T-helper 1 cell treated with Interleukin-12 subunit alpha and Interleukin-12 subunit beta and Interleukin-4 antibody, amounts not matched to agents 30 μg/mL and 1 μg/mL, for 36 hours (primary cell): Measurements from ENCODE around the gene RASGRF1.

Experiments
- H3K27ac Mint-ChIP-seq: one replicate; pipeline ENCODE4 v1.8.0; 2021; ENCODE audit warnings: mild to moderate bottlenecking, mixed read lengths
- H3K27me3 Mint-ChIP-seq: one replicate; pipeline ENCODE4 v1.8.0; 2021; ENCODE audit warnings: low read depth, mixed read lengths
- H3K36me3 Mint-ChIP-seq: one replicate; pipeline ENCODE4 v1.8.0; 2021; ENCODE audit warnings: low read depth, mixed read lengths
- H3K4me1 Mint-ChIP-seq: one replicate; pipeline ENCODE4 v1.8.0; 2021; ENCODE audit warnings: low read depth, mixed read lengths
- H3K4me3 Mint-ChIP-seq: one replicate; pipeline ENCODE4 v1.8.0; 2021; ENCODE audit warnings: mild to moderate bottlenecking, moderate library complexity, mixed read lengths
- H3K9me3 Mint-ChIP-seq: one replicate; pipeline ENCODE4 v1.8.0; 2021; ENCODE audit warnings: mixed read lengths

RASGRF1 gene

DNA sequence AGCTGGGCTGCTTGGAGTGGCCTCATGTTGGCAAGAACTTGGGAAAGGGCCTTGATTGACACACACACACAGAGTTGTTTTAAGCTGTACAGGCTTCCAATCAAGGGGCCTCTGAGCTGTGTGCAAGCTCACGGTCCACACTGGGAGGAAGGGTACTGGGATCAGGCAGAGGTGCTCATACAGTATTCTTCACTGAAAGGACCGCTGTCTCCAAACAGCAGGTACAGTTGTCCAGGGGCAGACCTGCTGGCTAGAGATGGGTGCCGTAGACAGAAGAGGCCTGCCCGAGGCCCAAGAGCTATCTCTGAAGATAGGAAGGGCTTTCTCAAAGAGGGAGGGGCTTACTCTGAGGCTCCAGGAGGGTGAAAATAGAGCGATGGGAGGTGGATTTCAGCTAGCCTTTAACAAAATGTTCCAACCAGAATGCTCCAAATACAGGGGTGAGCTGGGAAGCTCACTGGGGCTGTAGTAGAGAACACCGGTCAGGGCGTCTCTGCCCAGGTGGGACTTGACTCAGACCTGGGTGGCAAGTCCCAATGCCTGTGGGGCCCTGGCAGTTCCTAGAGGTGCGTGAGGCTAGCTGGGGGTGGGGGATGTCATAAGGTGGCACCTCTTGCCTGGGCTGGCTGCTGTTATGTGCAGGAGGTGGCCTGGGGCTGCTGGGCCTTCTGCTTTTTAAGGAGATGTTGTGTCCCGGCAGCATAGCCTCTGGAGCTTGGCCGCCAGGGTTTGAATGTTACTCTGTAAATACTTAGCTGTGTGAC, 42.7 kb downstream of the RASGRF1 start:
- Mint-ChIP-seq H3K4me3 (no peak overlapping the region), H3K9me3 (peaks cover 5% of the 10 kb centered on the region), H3K27me3 (peaks cover 8% of the 10 kb centered on the region), H3K27ac (no peak overlapping the region), H3K36me3 (no peaks in the 10 kb centered on the region), H3K4me1 (no peaks in the 10 kb centered on the region)

DNA sequence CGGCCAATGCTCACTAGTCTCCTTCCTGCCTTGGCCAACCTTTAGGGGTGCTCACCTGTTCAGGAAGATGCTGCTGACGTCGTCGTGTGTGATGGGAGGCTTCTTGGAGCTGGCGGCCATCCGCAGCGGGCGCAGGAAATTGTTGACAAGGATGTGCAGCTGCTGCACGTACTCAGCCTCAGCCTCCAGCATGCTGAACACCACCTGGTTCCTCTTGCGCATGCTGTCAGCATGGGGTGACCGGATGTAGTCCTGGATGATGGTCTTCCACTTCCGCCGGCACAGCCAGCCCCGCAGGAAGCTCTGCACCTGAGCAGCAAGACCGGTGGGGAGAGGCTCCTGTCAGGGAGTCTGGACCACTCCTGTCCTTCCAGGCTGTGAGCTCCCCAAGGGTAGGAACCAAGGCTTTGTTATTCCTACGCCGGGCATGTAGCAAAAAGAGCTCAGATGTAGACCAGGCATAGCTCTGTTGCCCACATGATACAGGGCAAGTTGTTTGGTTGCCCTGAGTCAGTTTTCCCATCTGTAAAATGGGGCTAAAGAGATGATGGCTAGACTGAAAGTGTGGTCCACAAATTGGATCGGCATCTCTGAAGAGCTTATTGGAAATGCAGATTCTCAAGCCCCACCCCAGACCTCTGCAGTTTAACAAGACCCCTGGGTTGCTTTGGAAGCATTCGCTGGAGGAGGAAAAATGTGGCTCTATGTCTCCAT, 43.7 kb downstream of the RASGRF1 start:
- H3K4me3 Mint-ChIP-seq: no peak overlapping the region
- peaks cover 5% of the 10 kb centered on the region for H3K9me3 Mint-ChIP-seq
- H3K27me3 Mint-ChIP-seq: peaks cover 4% of the 10 kb centered on the region
- no peaks in the 10 kb centered on the region for H3K36me3 Mint-ChIP-seq
- no peak overlapping the region for H3K27ac Mint-ChIP-seq
- H3K4me1 Mint-ChIP-seq: no peaks in the 10 kb centered on the region

GRCh38 chr15:79045041-79045440, 45.5 kb downstream of the RASGRF1 start:
- H3K9me3 Mint-ChIP-seq: peaks cover 5% of the 10 kb centered on the region
- H3K4me1 Mint-ChIP-seq: no peaks in the 10 kb centered on the region
- no peak overlapping the region for H3K27ac Mint-ChIP-seq
- no peak overlapping the region for H3K4me3 Mint-ChIP-seq
- peaks cover 9% of the 10 kb centered on the region for H3K27me3 Mint-ChIP-seq
- H3K36me3 Mint-ChIP-seq: no peaks in the 10 kb centered on the region

DNA sequence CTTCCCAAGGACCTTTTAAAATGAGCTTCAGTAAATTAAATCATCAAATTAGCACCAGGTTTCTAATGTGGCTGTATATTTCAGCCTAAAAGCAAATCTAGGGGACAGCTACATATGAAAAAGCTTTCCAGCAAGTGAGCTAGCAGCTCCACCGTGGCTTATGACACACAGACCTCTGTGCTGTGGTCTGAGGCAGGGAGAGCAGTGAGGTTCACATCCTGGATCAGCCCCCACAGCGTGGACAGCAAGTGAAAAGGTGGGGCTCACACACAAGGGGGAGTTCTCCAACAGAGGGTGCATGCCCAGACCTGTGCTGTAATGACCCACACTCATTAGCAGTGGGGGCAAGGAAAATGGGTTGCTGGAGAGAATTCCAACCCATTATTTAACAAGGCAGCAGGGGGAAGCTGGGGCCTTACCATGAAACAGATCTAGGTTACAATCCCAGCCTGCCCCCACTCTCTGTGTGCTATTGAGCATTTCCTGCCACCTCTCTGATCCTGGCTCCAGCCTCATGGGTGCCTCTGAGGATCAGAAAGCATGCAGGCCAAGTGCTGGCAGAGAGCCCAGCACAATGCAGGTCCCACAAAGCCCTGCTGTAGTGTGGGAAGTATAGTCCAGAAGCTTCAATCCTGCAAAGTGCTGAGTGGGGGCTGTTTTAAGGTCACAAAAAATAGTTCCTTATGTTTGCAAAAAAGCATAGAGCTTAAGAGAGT, 48.2 kb downstream of the RASGRF1 start:
- Mint-ChIP-seq H3K9me3 (peaks cover 5% of the 10 kb centered on the region), H3K4me3 (no peak overlapping the region), H3K36me3 (no peaks in the 10 kb centered on the region), H3K4me1 (no peaks in the 10 kb centered on the region), H3K27ac (no peak overlapping the region), H3K27me3 (peaks cover 9% of the 10 kb centered on the region)

DNA sequence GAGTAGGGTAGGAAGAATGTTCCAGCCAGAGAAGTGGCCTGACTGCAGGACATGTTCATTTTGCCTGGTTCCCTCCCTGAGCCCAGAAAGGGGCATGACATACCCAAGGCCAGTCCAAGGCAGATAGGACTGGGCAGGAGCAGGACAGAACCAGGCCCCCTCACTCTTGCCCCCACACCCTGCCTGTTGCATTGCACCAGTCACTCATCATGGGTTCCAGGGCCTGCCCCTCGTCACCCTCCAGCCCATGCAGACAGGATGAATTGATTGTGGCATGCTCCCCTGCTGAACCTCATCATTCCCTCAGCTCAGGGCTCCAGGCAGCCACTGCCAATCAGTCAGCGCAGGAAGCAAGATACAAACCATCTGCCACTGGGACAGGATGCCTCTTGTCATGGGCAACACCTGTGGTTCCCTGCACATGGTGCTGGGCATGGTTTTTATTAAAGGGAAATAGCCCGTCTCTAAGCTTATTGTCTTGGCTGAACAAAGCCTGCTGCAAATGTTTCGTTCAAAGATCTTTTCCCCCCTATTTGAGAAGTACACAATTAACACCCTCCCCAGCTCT, 48.9 kb downstream of the RASGRF1 start:
- Mint-ChIP-seq H3K27ac (no peak overlapping the region), H3K4me1 (no peaks in the 10 kb centered on the region), H3K36me3 (no peaks in the 10 kb centered on the region), H3K27me3 (peaks cover 12% of the 10 kb centered on the region), H3K9me3 (peaks cover 5% of the 10 kb centered on the region), H3K4me3 (no peak overlapping the region)

GRCh38 chr15:79037848-79038247, 52.7 kb downstream of the RASGRF1 start:
- no peak overlapping the region for H3K4me3 Mint-ChIP-seq
- no peaks in the 10 kb centered on the region for H3K4me1 Mint-ChIP-seq
- H3K27ac Mint-ChIP-seq: no peak overlapping the region
- no peaks in the 10 kb centered on the region for H3K9me3 Mint-ChIP-seq
- peaks cover 31% of the 10 kb centered on the region for H3K27me3 Mint-ChIP-seq
- no peaks in the 10 kb centered on the region for H3K36me3 Mint-ChIP-seq

- Mint-ChIP-seq H3K4me1 (no peaks in the 10 kb centered on the region), H3K4me3 (no peak overlapping the region), H3K27ac (no peak overlapping the region), H3K27me3 (peaks cover 31% of the 10 kb centered on the region), H3K9me3 (no peaks in the 10 kb centered on the region), H3K36me3 (no peaks in the 10 kb centered on the region)
Observed at GRCh38 chr15:79036323-79036722, 54.3 kb downstream of the RASGRF1 start.

DNA sequence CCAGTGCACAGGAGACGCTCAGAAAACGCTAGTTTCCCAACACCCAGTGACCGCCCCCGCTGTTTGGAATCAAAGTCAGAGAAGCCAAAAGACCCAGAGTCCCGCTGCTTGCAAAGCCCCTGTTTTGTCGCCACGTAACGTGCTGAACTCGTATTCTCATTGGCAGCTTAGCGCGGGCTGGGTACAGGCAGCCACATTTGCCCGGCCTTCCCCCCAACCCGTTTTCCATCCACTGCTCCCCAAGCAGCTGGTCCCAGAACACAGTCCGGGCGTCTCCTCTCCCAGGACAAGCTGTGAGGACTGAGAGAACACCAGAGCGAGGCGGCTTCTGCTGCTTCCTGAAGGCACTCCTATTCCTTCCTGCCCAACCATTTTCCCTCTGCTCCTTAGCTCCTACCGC, 54.8 kb downstream of the RASGRF1 start:
- H3K27ac Mint-ChIP-seq: no peak overlapping the region
- no peaks in the 10 kb centered on the region for H3K4me1 Mint-ChIP-seq
- no peaks in the 10 kb centered on the region for H3K9me3 Mint-ChIP-seq
- no peak overlapping the region for H3K4me3 Mint-ChIP-seq
- peaks cover 31% of the 10 kb centered on the region for H3K27me3 Mint-ChIP-seq
- H3K36me3 Mint-ChIP-seq: no peaks in the 10 kb centered on the region

- Mint-ChIP-seq H3K4me3 (no peak overlapping the region), H3K36me3 (no peaks in the 10 kb centered on the region), H3K27me3 (peaks cover 27% of the 10 kb centered on the region), H3K9me3 (no peaks in the 10 kb centered on the region), H3K27ac (no peak overlapping the region), H3K4me1 (no peaks in the 10 kb centered on the region)
Observed at GRCh38 chr15:79035111-79035601, 55.4 kb downstream of the RASGRF1 start.

- no peak overlapping the region for H3K27ac Mint-ChIP-seq
- H3K36me3 Mint-ChIP-seq: no peaks in the 10 kb centered on the region
- H3K4me1 Mint-ChIP-seq: no peaks in the 10 kb centered on the region
Observed at GRCh38 chr15:79034284-79034683, 56.3 kb downstream of the RASGRF1 start.

GRCh38 chr15:79032656-79033055, 57.9 kb downstream of the RASGRF1 start:
- Mint-ChIP-seq H3K27ac (no peak overlapping the region), H3K9me3 (no peaks in the 10 kb centered on the region), H3K4me3 (no peak overlapping the region), H3K36me3 (no peaks in the 10 kb centered on the region), H3K4me1 (no peaks in the 10 kb centered on the region), H3K27me3 (peaks cover 26% of the 10 kb centered on the region)

More at GRCh38 chr15:79034284-79034683, 56.3 kb downstream of the RASGRF1 start:
- Mint-ChIP-seq H3K4me3 (no peak overlapping the region), H3K9me3 (no peaks in the 10 kb centered on the region), H3K27me3 (peaks cover 26% of the 10 kb centered on the region)

DNA sequence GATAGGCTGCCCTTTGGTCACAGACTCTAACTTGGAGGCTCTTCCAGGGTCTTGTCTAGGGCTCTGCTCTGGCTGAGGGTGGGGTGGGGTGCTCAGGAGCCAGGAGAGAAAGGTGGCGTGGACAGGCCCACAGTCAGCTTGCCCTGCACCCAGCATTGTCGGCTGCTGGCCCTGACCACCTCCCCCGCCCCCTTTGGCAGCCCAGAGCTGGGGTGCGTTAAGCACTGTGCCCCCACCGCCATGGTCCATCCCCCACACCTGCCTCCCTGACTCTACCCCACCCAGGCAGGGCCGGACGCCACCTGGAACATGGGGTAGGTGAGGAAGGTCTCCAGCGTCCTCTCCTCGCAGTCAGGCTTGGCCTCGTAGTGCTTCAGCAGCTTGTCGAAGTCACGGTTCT, 58.8 kb downstream of the RASGRF1 start:
- H3K9me3 Mint-ChIP-seq: no peaks in the 10 kb centered on the region
- peaks cover 23% of the 10 kb centered on the region for H3K27me3 Mint-ChIP-seq
- no peak overlapping the region for H3K4me3 Mint-ChIP-seq
- H3K27ac Mint-ChIP-seq: no peak overlapping the region
- no peaks in the 10 kb centered on the region for H3K36me3 Mint-ChIP-seq
- no peaks in the 10 kb centered on the region for H3K4me1 Mint-ChIP-seq

- H3K4me1 Mint-ChIP-seq: no peaks in the 10 kb centered on the region
- no peaks in the 10 kb centered on the region for H3K9me3 Mint-ChIP-seq
- no peaks in the 10 kb centered on the region for H3K36me3 Mint-ChIP-seq
- peaks cover 17% of the 10 kb centered on the region for H3K27me3 Mint-ChIP-seq
- no peak overlapping the region for H3K27ac Mint-ChIP-seq
- H3K4me3 Mint-ChIP-seq: no peak overlapping the region
Observed at GRCh38 chr15:79031201-79031600, 59.4 kb downstream of the RASGRF1 start.

DNA sequence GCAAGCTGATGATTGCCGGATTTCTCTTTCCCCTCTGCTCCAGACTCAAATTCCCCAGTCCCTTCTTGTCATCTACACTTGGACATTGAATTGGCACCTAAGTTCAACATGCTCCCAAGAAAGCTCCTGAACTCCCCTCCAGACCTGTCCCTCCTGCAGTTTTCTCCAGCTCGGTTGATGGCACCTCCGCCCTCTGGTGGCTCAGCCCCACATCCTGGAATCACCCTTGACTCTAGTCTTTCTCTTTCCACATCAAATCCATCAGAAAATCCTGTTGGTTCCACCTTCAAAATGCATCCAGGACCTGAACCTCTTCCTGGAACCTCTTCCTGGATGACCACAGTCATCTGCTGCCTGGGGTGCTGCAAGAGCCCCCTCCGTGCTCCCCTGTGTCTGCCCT, 60.1 kb downstream of the RASGRF1 start:
- Mint-ChIP-seq H3K4me3 (no peak overlapping the region), H3K4me1 (no peaks in the 10 kb centered on the region), H3K27me3 (peaks cover 12% of the 10 kb centered on the region), H3K36me3 (no peaks in the 10 kb centered on the region), H3K9me3 (no peaks in the 10 kb centered on the region), H3K27ac (no peak overlapping the region)
